Peyer's patch (tissue), 4 donors: ENCODE results near the gene PIEZO1. TPM values are rescaled to one million over a fixed set of nuclear protein-coding genes. Genes with fewer than 3 reads are reported as not detected.
A peak's percentile ranks its signal among the peaks of the same experiment; 100 is the strongest.

Experiments
- DNase-seq, 3 donors: peaks; one replicate each; pipeline ENCODE4 v3.0.0-alpha.2; 2017 to 2019
- H3K27ac ChIP-seq, 4 donors: fragments of 200-600 bp; sonication (generic); one replicate each; pipeline ENCODE4 v1.5.1; 2016 to 2019
- H3K27me3 ChIP-seq, 2 donors: fragments of 200-600 bp; sonication (generic); one replicate each; pipeline ENCODE4 v1.5.1; 2019
- H3K36me3 ChIP-seq, 3 donors: fragments of 200-600 bp; sonication (generic); one replicate each; pipeline ENCODE4 v1.5.1; 2016 to 2019
- H3K4me1 ChIP-seq, 4 donors: fragments of 200-600 bp; sonication (generic); one replicate each; pipeline ENCODE4 v1.5.1; 2016 to 2019
- H3K4me3 ChIP-seq, 4 donors: fragments of 200-600 bp; sonication (generic); 1 replicate in 3 of 4; 2 replicates in 1 of 4; pipeline ENCODE4 v1.5.1; 2016 to 2019; ENCODE audit warnings: mild to moderate bottlenecking in 1 of 4
- H3K9me3 ChIP-seq, 4 donors: fragments of 200-600 bp; sonication (generic); one replicate each; pipeline ENCODE4 v1.5.1; 2016 to 2019; ENCODE audit warnings: mild to moderate bottlenecking in 1 of 4
- CTCF ChIP-seq, 6 experiments: fragments of 450-650 bp in 4 of 6; fragments of 200-600 bp in 2 of 6; sonication (generic) in 1 of 6; IDR thresholded peaks; one replicate each; pipeline ENCODE4 v1.5.1; 2017 to 2019; ENCODE audit warnings: antibody characterized with exemption in 6 of 6, mild to moderate bottlenecking in 3 of 6, moderate library complexity in 1 of 6
- POLR2A ChIP-seq, 2 donors: fragments of 450-650 bp; IDR thresholded peaks; one replicate each; pipeline ENCODE4 v1.5.1; 2017; ENCODE audit warnings: antibody characterized with exemption in 2 of 2, mild to moderate bottlenecking in 2 of 2, moderate library complexity in 2 of 2
- total RNA-seq, 4 donors: library from RNA; depleted of rRNA; stranded (reverse); fragments of >200 nt; gene quantifications; one replicate each; pipeline ENCODE4 v1.1.0, GENCODE V29; 2016

PIEZO1 gene
- total RNA-seq, 4 donors from 2014 or later: 76.9 to 218 (median 183) TPM

GRCh38 chr16:88695218-88695617 is 89.8 kb downstream of the PIEZO1 start:
- peaks cover 0 to 47% (median 20%) of the 10 kb centered on the region in 4 donors for H3K4me1 ChIP-seq
- H3K36me3 ChIP-seq: peaks cover 0 to 38% (median 0%) of the 10 kb centered on the region in 3 donors
- no peak for TF ChIP-seq CTCF (IDR thresholded peaks at IDR 0.05)
- TF ChIP-seq POLR2A (IDR thresholded peaks at IDR 0.05): no peak
- no peak overlapping the region for H3K27ac ChIP-seq
- no peaks in the 10 kb centered on the region for H3K27me3 ChIP-seq
- H3K9me3 ChIP-seq: no peaks in the 10 kb centered on the region
- H3K4me3 ChIP-seq: no peak overlapping the region
- DNase-seq: no peak

GRCh38 chr16:88694221-88695087 is 90.6 kb downstream of the PIEZO1 start:
- Histone ChIP-seq H3K9me3 (no peaks in the 10 kb centered on the region), H3K4me1 (peaks cover 0 to 40% (median 18%) of the 10 kb centered on the region in 4 donors), H3K27me3 (no peaks in the 10 kb centered on the region), H3K4me3 (no peak overlapping the region), H3K36me3 (peaks cover 0 to 32% (median 0%) of the 10 kb centered on the region in 3 donors), H3K27ac (no peak overlapping the region)
- TF ChIP-seq POLR2A (IDR thresholded peaks at IDR 0.05): no peak
- no peak for TF ChIP-seq CTCF (IDR thresholded peaks at IDR 0.05)
- DNase-seq: no peak

GRCh38 chr16:88693420-88694177 is 91.4 kb downstream of the PIEZO1 start:
- TF ChIP-seq CTCF (IDR thresholded peaks at IDR 0.05) (no peak), POLR2A (IDR thresholded peaks at IDR 0.05) (no peak)
- peaks cover 0 to 32% (median 18%) of the 10 kb centered on the region in 4 donors for H3K4me1 ChIP-seq
- H3K27me3 ChIP-seq: no peaks in the 10 kb centered on the region
- peak overlapping the region in 1 of 4 donors; percentile 67 for H3K27ac ChIP-seq
- DNase-seq: no peak
- no peak overlapping the region for H3K4me3 ChIP-seq
- peaks cover 0 to 23% (median 0%) of the 10 kb centered on the region in 3 donors for H3K36me3 ChIP-seq
- no peaks in the 10 kb centered on the region for H3K9me3 ChIP-seq

GRCh38 chr16:88692861-88693260 is 92.2 kb downstream of the PIEZO1 start:
- peak overlapping the region in 1 of 4 donors; percentile 67 for H3K27ac ChIP-seq
- peaks cover 0 to 16% (median 0%) of the 10 kb centered on the region in 3 donors for H3K36me3 ChIP-seq
- no peaks in the 10 kb centered on the region for H3K9me3 ChIP-seq
- DNase-seq: no peak
- TF ChIP-seq CTCF (IDR thresholded peaks at IDR 0.05) (no peak), POLR2A (IDR thresholded peaks at IDR 0.05) (no peak)
- no peak overlapping the region for H3K4me3 ChIP-seq
- H3K4me1 ChIP-seq: peaks cover 0 to 27% (median 20%) of the 10 kb centered on the region in 4 donors
- H3K27me3 ChIP-seq: no peaks in the 10 kb centered on the region

GRCh38 chr16:88691924-88692560 is 93.0 kb downstream of the PIEZO1 start:
- no peak overlapping the region for H3K4me3 ChIP-seq
- no peaks in the 10 kb centered on the region for H3K9me3 ChIP-seq
- H3K27ac ChIP-seq: peak overlapping the region in 2 of 4 donors; percentile 29 to 67
- TF ChIP-seq POLR2A (IDR thresholded peaks at IDR 0.05): no peak
- no peak for TF ChIP-seq CTCF (IDR thresholded peaks at IDR 0.05)
- peaks cover 0 to 8% (median 0%) of the 10 kb centered on the region in 3 donors for H3K36me3 ChIP-seq
- DNase-seq: peak in 2 of 3 donors; percentile 70 to 73
- H3K4me1 ChIP-seq: peaks cover 0 to 26% (median 24%) of the 10 kb centered on the region in 4 donors
- no peaks in the 10 kb centered on the region for H3K27me3 ChIP-seq
